Endothelial cell of umbilical vein (primary cell): Measurements from ENCODE around the gene GUCY1A1. TPM values are rescaled to one million over a fixed set of nuclear protein-coding genes. Genes with fewer than 3 reads are reported as not detected.

Experiments used
- BruUV-seq: library from RNA; stranded (reverse); fragments of 400-500 nt; replicated peaks from 2 replicates; lab custom pipeline; 2021; lab: Mats Ljungman, UMichigan
- CTCF ChIA-PET: fragments of 300-600, 350-600 bp; sonication (Branson Sonifier 250); formaldehyde crosslinking; loops from one replicate; lab custom pipeline; 2021; ENCODE audit warnings: antibody characterized with exemption, inconsistent platforms; lab: Charles Lee
- POLR2A ChIA-PET: fragments of 300-600, 350-600 bp; sonication (Branson Sonifier 250); formaldehyde crosslinking; loops from one replicate; lab custom pipeline; 2021; ENCODE audit warnings: antibody characterized with exemption, inconsistent platforms; lab: Charles Lee
- DNase-seq: peaks from one replicate; pipeline ENCODE4 v3.0.0-alpha.2; 2011; ENCODE audit warnings: low read depth, low spot score
- FAIRE-seq: peaks from 2 replicates; lab custom pipeline; 2011; peaks lifted over from hg19 to GRCh38; lab: Jason Lieb, UNC
- H2AFZ ChIP-seq: 2 replicates; pipeline ENCODE4 v1.6.0; 2012; ENCODE audit warnings: low read depth, low read length, control low read depth, inconsistent platforms
- H3K27ac ChIP-seq: 2 replicates; pipeline ENCODE4 v1.5.1; 2011; ENCODE audit warnings: low read depth, mild to moderate bottlenecking, control low read depth, low read length, moderate library complexity; ENCODE audit not compliant: insufficient read depth
- H3K27me3 ChIP-seq, 2 experiments: 2 replicates each; pipeline versions ENCODE4 v1.6.0 to v1.6.1; 2011; ENCODE audit warnings: low read length in 2 of 2, mixed read lengths in 1 of 2; ENCODE audit not compliant: control insufficient read depth in 2 of 2, insufficient read depth in 2 of 2
- H3K36me3 ChIP-seq, 2 experiments: 2 replicates in 1 of 2; 3 replicates in 1 of 2; pipeline ENCODE4 v1.5.1; 2011; ENCODE audit warnings: low read length in 2 of 2, mild to moderate bottlenecking in 1 of 2, moderate library complexity in 1 of 2; ENCODE audit not compliant: control insufficient read depth in 2 of 2, insufficient read depth in 2 of 2; ENCODE audit errors: extremely low read depth in 1 of 2
- H3K4me1 ChIP-seq: 3 replicates; pipeline ENCODE4 v1.5.1; 2011; ENCODE audit warnings: mild to moderate bottlenecking, low read length; ENCODE audit not compliant: control insufficient read depth, insufficient read depth; ENCODE audit errors: extremely low read depth
- H3K4me2 ChIP-seq: 2 replicates; pipeline ENCODE4 v1.6.1; 2011; ENCODE audit warnings: low read length, control low read depth, mixed read lengths; ENCODE audit not compliant: insufficient read depth
- H3K4me3 ChIP-seq, 3 experiments: fragments of 200-600 bp in 1 of 3; sonication (generic), shearing (Covaris generic) in 1 of 3; replicated peaks in 1 of 3; 2 replicates each; pipeline ENCODE4 v1.5.1; 2011 to 2016; ENCODE audit warnings: control low read depth in 3 of 3, low read length in 3 of 3, mild to moderate bottlenecking in 2 of 3, inconsistent platforms in 1 of 3, low read depth in 1 of 3, moderate library complexity in 1 of 3; ENCODE audit not compliant: insufficient read depth in 1 of 3
- H3K79me2 ChIP-seq: 2 replicates; pipeline ENCODE4 v1.6.0; 2012; ENCODE audit warnings: low read length, inconsistent platforms; ENCODE audit not compliant: control insufficient read depth, insufficient read depth
- H3K9ac ChIP-seq: replicated peaks from 2 replicates; pipeline ENCODE3; 2011; ENCODE audit warnings: low read length, control low read depth; ENCODE audit not compliant: insufficient read depth; ENCODE audit errors: extremely low read depth
- H3K9me1 ChIP-seq: replicated peaks from 3 replicates; pipeline ENCODE4 v1.6.0; 2011; ENCODE audit warnings: mild to moderate bottlenecking, low read length; ENCODE audit not compliant: control insufficient read depth, insufficient read depth; ENCODE audit errors: extremely low read depth
- H3K9me3 ChIP-seq: replicated peaks from 2 replicates; pipeline ENCODE4 v1.5.1; 2012; ENCODE audit warnings: low read length, inconsistent platforms; ENCODE audit not compliant: control insufficient read depth, insufficient read depth
- H4K20me1 ChIP-seq: replicated peaks from 2 replicates; pipeline ENCODE3; 2011; ENCODE audit warnings: mild to moderate bottlenecking, low read length; ENCODE audit not compliant: control insufficient read depth, insufficient read depth; ENCODE audit errors: extremely low read depth
- FOS ChIP-seq: IDR thresholded peaks from 2 replicates; pipeline ENCODE4 v1.6.1; 2011; ENCODE audit warnings: mild to moderate bottlenecking, low read length, moderate library complexity, borderline replicate concordance; ENCODE audit not compliant: insufficient read depth
- GATA2 ChIP-seq: IDR thresholded peaks from 2 replicates; pipeline ENCODE4 v1.7.0; 2011; ENCODE audit warnings: low read depth, mild to moderate bottlenecking, moderate library complexity, mixed read lengths, low read length; ENCODE audit not compliant: insufficient read length, insufficient read depth
- JUN ChIP-seq: IDR thresholded peaks from 2 replicates; pipeline ENCODE4 v1.6.1; 2011; ENCODE audit warnings: borderline replicate concordance, low read depth; ENCODE audit not compliant: insufficient read length, insufficient read depth
- MYC ChIP-seq: IDR thresholded peaks from one replicate; pipeline ENCODE4 v1.6.1; 2011; ENCODE audit warnings: mild to moderate bottlenecking, low read depth, low read length
- POLR2A ChIP-seq: IDR thresholded peaks from 2 replicates; pipeline ENCODE4 v1.6.1; 2012; ENCODE audit warnings: low read depth, mild to moderate bottlenecking, control low read depth, low read length
- dilution Hi-C: fragments of 300-500 bp; cut with MboI; formaldehyde crosslinking; loops from one replicate; pipeline ENCODE4 v1.15.0; 2019; ENCODE audit warnings: low sequenced_read_pairs; ENCODE audit not compliant: extremely low pct_ligation_motif_present
- intact Hi-C: fragments of 100-400 bp; cut with micrococcal nuclease; formaldehyde crosslinking; loops from one replicate; pipeline ENCODE4 v1.10.0; 2022
- polyA plus RNA-seq, 4 experiments: library from polyadenylated mRNA; depleted of rRNA in 3 of 4; stranded (reverse) in 3 of 4; unstranded in 1 of 4; fragments of >200 nt; gene quantifications; 2 replicates each; pipeline versions ENCODE4 v1.2.1 to v1.2.3, GENCODE V29; 2011 to 2012; ENCODE audit warnings: missing spikeins in 1 of 4
- total RNA-seq: library from RNA; stranded (reverse); gene quantifications from 2 replicates; pipeline ENCODE4 v1.2.3, GENCODE V29; 2021
- TF ChIP-seq, protein P1 (sequence below), 2 donors: IDR thresholded peaks; 1 replicate in 1 of 2; 2 replicates in 1 of 2; pipeline ENCODE4 v1.5.1; 2011; ENCODE audit warnings: low read length in 2 of 2, mild to moderate bottlenecking in 2 of 2, moderate library complexity in 2 of 2, control low read depth in 1 of 2, inconsistent platforms in 1 of 2, low read depth in 1 of 2; ENCODE audit not compliant: insufficient read depth in 1 of 2; ENCODE audit errors: extremely low read depth in 1 of 2

Gene GUCY1A1
- total and polyA plus RNA-seq, 2 donors (not counting 3 experiments of a cell fraction or from before 2014, with no cell fraction given): 1.3 to 4.4 TPM

DNA sequence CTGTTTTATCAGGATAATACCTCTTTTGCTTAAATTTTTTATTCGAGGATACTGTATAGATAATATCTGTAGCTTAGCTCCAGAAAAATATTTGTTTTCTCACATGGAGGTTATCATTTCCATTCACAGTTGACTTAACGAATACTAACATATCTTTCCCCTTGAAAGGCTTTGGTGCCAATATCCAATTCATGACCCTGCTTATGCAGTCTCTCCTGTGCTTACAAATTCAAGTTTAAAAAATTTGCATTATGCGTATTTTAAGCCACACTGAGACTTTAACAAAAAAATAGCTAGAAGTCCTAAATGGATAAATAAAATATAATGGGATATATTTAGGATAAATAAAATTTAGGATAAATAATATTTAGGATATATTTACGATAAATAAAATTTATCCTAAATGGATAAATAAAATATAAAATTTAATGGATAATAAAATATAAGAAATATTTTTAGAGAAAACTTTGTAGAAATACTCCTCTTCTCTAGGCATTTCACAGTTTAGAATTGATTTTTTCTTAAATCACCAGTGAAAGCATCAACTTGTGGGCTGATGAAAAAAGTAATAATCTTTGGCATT, 114.7 kb downstream of the GUCY1A1 start:
- H2AFZ ChIP-seq: no peak overlapping the region
- H3K9me1 ChIP-seq: no peaks in the 10 kb centered on the region
- ChIA-PET POLR2A (no interaction called here), CTCF (interaction anchor here (2.9 to 6.2 kb wide), 3 partner anchors 252 to 378 kb away, joined by 12 to 41 read pairs (median 15); no protein-coding TSS in a partner anchor)
- dilution Hi-C loops: no loop called here
- no peaks in the 10 kb centered on the region for H3K27me3 ChIP-seq
- H4K20me1 ChIP-seq: no peaks in the 10 kb centered on the region
- BruUV-seq: no TSS peak
- DNase-seq: no peak
- H3K36me3 ChIP-seq: no peaks in the 10 kb centered on the region
- no peak overlapping the region for H3K9ac ChIP-seq
- TF ChIP-seq, protein P1, sequence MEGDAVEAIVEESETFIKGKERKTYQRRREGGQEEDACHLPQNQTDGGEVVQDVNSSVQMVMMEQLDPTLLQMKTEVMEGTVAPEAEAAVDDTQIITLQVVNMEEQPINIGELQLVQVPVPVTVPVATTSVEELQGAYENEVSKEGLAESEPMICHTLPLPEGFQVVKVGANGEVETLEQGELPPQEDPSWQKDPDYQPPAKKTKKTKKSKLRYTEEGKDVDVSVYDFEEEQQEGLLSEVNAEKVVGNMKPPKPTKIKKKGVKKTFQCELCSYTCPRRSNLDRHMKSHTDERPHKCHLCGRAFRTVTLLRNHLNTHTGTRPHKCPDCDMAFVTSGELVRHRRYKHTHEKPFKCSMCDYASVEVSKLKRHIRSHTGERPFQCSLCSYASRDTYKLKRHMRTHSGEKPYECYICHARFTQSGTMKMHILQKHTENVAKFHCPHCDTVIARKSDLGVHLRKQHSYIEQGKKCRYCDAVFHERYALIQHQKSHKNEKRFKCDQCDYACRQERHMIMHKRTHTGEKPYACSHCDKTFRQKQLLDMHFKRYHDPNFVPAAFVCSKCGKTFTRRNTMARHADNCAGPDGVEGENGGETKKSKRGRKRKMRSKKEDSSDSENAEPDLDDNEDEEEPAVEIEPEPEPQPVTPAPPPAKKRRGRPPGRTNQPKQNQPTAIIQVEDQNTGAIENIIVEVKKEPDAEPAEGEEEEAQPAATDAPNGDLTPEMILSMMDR (IDR thresholded peaks at IDR 0.05; ENCODE audit: extremely low read depth in 1 of 2, insufficient read depth in 1 of 2, low read depth in 1 of 2, low read length in 2 of 2): no peak
- no peak for TF ChIP-seq POLR2A
- no peak for TF ChIP-seq GATA2
- TF ChIP-seq MYC: no peak
- no peak for TF ChIP-seq JUN
- no peak for TF ChIP-seq FOS
- intact Hi-C loops: loop anchor here (10.0 kb wide), 1 partner anchor 757 kb away; no protein-coding TSS in a partner anchor
- H3K9me3 ChIP-seq: no peaks in the 10 kb centered on the region
- H3K79me2 ChIP-seq: no peaks in the 10 kb centered on the region
- H3K27ac ChIP-seq: no peak overlapping the region
- no peak for FAIRE-seq
- H3K4me3 ChIP-seq: no peak overlapping the region
- H3K4me1 ChIP-seq: no peaks in the 10 kb centered on the region
- H3K4me2 ChIP-seq: no peak overlapping the region

Other genes with a start within 250 kb of the GUCY1A1 start
- gene GUCY1B1, start 92.2 kb downstream of the GUCY1A1 start, total RNA-seq: 4.7 and 7.0 TPM in 2 replicates
- 1.7 and 1.9 TPM in 2 replicates for gene GUCY1B1, start 92.2 kb downstream of the GUCY1A1 start, polyA plus RNA-seq
- gene ASIC5, start 199.4 kb downstream of the GUCY1A1 start, total RNA-seq: not detected in 2 replicates
- not detected in 2 replicates for gene ASIC5, start 199.4 kb downstream of the GUCY1A1 start, polyA plus RNA-seq
- gene TDO2, start 236.8 kb downstream of the GUCY1A1 start, total RNA-seq: not detected in 2 replicates
- not detected in 2 replicates for gene TDO2, start 236.8 kb downstream of the GUCY1A1 start, polyA plus RNA-seq